HepG2 (cell line): Measurements from ENCODE around the gene PPP1CA. TPM values are rescaled to one million over a fixed set of nuclear protein-coding genes. Genes with fewer than 3 reads are reported as not detected.

Experiments used
- BHLHE40 ChIP-seq: IDR thresholded peaks from 2 replicates; pipeline ENCODE4 v1.6.1; 2011; ENCODE audit warnings: low read length, improper control_type of control experiment
- DNMT3B ChIP-seq: conservative IDR thresholded peaks from 2 replicates; pipeline ENCODE4 v1.6.1; 2016; ENCODE audit warnings: missing biosample characterization, control low read depth
- ERF ChIP-seq: IDR thresholded peaks from 2 replicates; pipeline ENCODE4 v1.6.1; 2018; ENCODE audit warnings: missing biosample characterization, missing genetic modification reagents
- HES4 ChIP-seq: sonication (generic); formaldehyde crosslinking; IDR thresholded peaks from 2 replicates; pipeline ENCODE4 v1.9.0; 2021; ENCODE audit warnings: mild to moderate bottlenecking, missing genetic modification reagents, borderline replicate concordance
- HNRNPK ChIP-seq: fragments of 200-400 bp; formaldehyde crosslinking; IDR thresholded peaks from 2 replicates; pipeline ENCODE4 v1.6.1; 2018; ENCODE audit warnings: low read length, low read depth, moderate library complexity, mild to moderate bottlenecking; ENCODE audit not compliant: poor library complexity, severe bottlenecking
- KAT7 ChIP-seq: IDR thresholded peaks from 2 replicates; pipeline ENCODE4 v1.6.1; 2018; ENCODE audit warnings: borderline replicate concordance, missing compliant biosample characterization
- NR1H2 ChIP-seq: sonication (generic); formaldehyde crosslinking; IDR thresholded peaks from 2 replicates; pipeline ENCODE4 v1.8.1; 2022; ENCODE audit warnings: low read depth, missing genetic modification reagents, borderline replicate concordance
- STAG1 ChIP-seq: sonication (generic); formaldehyde crosslinking; IDR thresholded peaks from 2 replicates; pipeline ENCODE4 v1.4.0; 2020; ENCODE audit warnings: missing genetic modification reagents
- ZFP62 ChIP-seq: sonication (generic); formaldehyde crosslinking; IDR thresholded peaks from 2 replicates; pipeline ENCODE4 v1.4.0; 2020; ENCODE audit warnings: missing genetic modification reagents
- ZMAT3 ChIP-seq: sonication (generic); formaldehyde crosslinking; conservative IDR thresholded peaks from 2 replicates; pipeline ENCODE4 v1.7.0; 2021; ENCODE audit warnings: missing genetic modification reagents
- ZNF230 ChIP-seq: sonication (generic); formaldehyde crosslinking; IDR thresholded peaks from 2 replicates; pipeline ENCODE4 v1.4.0; 2020; ENCODE audit warnings: mild to moderate bottlenecking, missing genetic modification reagents
- ZNF256 ChIP-seq: sonication (generic); formaldehyde crosslinking; conservative IDR thresholded peaks from 2 replicates; pipeline ENCODE4 v1.4.0; 2020; ENCODE audit warnings: missing genetic modification reagents
- ZNF556 ChIP-seq: sonication (generic); formaldehyde crosslinking; IDR thresholded peaks from 2 replicates; pipeline ENCODE4 v1.4.0; 2020; ENCODE audit warnings: mild to moderate bottlenecking, missing genetic modification reagents, borderline replicate concordance
- ZNF749 ChIP-seq: sonication (generic); formaldehyde crosslinking; IDR thresholded peaks from 2 replicates; pipeline ENCODE4 v1.8.0; 2022; ENCODE audit warnings: mild to moderate bottlenecking, missing genetic modification reagents, moderate library complexity, borderline replicate concordance
- ZNF776 ChIP-seq: sonication (generic); formaldehyde crosslinking; IDR thresholded peaks from 2 replicates; pipeline ENCODE4 v1.4.0; 2020; ENCODE audit warnings: mild to moderate bottlenecking, missing genetic modification reagents
- polyA plus RNA-seq, 8 experiments: library from polyadenylated mRNA; depleted of rRNA in 3 of 8; stranded (reverse) in 7 of 8; unstranded in 1 of 8; fragments of >200 nt; fragmentation: Illumina TruSeq in 4 of 8; extraction: Trizol in 4 of 8; gene quantifications; 2 replicates each; pipeline versions ENCODE4 v1.2.1 to v1.2.3, GENCODE V29; 2011 to 2016; ENCODE audit warnings: low read depth in 4 of 8, missing spikeins in 1 of 8, mixed read lengths in 1 of 8; ENCODE audit not compliant: insufficient read depth in 1 of 8
- total RNA-seq, 5 experiments: library from RNA; depleted of rRNA; stranded (reverse); fragments of >200 nt; fragmentation: Illumina TruSeq; extraction: Trizol; gene quantifications; 2 replicates each; pipeline ENCODE4 v1.2.3, GENCODE V29; 2016; ENCODE audit warnings: low read depth in 1 of 5
- TF ChIP-seq, protein P1 (sequence below): sonication (generic); formaldehyde crosslinking; IDR thresholded peaks from 2 replicates; pipeline ENCODE4 v1.4.0; 2020; ENCODE audit warnings: mild to moderate bottlenecking, missing genetic modification reagents
- TF ChIP-seq, protein P2 (sequence below): sonication (generic); formaldehyde crosslinking; IDR thresholded peaks from 2 replicates; pipeline ENCODE4 v1.5.1; 2020; ENCODE audit warnings: mild to moderate bottlenecking, missing genetic modification reagents
- TF ChIP-seq, protein P3 (sequence below): sonication (generic); formaldehyde crosslinking; IDR thresholded peaks from 2 replicates; pipeline ENCODE4 v1.8.1; 2023; ENCODE audit warnings: missing genetic modification reagents, inconsistent platforms, borderline replicate concordance
- TF ChIP-seq, protein P4 (sequence below): sonication (generic); formaldehyde crosslinking; IDR thresholded peaks from 2 replicates; pipeline ENCODE4 v1.4.0; 2020; ENCODE audit warnings: mild to moderate bottlenecking, missing genetic modification reagents

The PPP1CA gene
- total and polyA plus RNA-seq, 2 of the 13 experiments (the other 11 are each of a cell fraction or from before 2014, with no cell fraction given), result 149 to 170 TPM

DNA sequence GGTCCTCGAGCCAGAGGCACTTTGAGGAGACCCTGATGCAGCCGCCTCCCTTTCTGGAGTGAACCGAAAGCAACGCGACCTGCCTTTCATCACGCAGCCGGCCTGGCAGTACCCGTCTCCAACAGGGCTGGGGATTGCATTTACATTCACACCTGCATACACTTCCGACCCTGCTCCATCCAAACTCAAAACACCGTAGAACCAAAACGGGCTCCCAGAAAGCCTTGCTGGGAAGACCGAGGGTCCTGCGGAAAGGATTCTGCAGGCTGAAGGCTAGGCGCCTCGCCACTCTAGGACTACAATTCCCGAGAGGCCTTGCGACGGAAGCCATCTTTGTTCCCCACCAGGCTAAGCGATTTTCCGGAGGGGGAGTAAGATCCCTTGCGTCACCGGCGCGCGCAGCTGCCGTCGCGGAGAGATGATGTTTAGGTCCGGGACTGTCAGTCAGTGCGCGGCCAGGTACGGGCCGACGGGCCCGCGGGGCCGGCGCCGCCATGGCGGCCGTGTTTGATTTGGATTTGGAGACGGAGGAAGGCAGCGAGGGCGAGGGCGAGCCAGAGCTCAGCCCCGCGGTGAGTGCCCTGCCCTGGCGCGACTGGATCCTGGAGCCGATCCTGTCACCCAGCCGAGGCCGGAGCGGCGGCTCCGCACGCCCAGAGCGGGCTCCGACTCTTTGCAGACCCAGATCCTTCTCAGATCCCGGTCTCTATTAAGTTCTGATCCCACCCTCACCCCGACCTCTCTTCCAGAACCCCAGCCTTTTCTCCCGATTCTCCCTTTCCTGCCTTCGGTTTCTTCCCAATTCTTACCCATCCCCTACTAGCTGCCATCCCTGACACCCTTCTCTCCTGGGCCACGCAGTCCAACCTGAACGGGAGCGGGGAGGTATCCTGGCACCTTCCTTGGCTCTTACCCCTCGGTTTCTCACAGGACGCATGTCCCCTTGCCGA, 26.7 kb upstream of the PPP1CA start, which contains the start of gene RPS6KB2 (continued):
- TF ChIP-seq, protein P1, sequence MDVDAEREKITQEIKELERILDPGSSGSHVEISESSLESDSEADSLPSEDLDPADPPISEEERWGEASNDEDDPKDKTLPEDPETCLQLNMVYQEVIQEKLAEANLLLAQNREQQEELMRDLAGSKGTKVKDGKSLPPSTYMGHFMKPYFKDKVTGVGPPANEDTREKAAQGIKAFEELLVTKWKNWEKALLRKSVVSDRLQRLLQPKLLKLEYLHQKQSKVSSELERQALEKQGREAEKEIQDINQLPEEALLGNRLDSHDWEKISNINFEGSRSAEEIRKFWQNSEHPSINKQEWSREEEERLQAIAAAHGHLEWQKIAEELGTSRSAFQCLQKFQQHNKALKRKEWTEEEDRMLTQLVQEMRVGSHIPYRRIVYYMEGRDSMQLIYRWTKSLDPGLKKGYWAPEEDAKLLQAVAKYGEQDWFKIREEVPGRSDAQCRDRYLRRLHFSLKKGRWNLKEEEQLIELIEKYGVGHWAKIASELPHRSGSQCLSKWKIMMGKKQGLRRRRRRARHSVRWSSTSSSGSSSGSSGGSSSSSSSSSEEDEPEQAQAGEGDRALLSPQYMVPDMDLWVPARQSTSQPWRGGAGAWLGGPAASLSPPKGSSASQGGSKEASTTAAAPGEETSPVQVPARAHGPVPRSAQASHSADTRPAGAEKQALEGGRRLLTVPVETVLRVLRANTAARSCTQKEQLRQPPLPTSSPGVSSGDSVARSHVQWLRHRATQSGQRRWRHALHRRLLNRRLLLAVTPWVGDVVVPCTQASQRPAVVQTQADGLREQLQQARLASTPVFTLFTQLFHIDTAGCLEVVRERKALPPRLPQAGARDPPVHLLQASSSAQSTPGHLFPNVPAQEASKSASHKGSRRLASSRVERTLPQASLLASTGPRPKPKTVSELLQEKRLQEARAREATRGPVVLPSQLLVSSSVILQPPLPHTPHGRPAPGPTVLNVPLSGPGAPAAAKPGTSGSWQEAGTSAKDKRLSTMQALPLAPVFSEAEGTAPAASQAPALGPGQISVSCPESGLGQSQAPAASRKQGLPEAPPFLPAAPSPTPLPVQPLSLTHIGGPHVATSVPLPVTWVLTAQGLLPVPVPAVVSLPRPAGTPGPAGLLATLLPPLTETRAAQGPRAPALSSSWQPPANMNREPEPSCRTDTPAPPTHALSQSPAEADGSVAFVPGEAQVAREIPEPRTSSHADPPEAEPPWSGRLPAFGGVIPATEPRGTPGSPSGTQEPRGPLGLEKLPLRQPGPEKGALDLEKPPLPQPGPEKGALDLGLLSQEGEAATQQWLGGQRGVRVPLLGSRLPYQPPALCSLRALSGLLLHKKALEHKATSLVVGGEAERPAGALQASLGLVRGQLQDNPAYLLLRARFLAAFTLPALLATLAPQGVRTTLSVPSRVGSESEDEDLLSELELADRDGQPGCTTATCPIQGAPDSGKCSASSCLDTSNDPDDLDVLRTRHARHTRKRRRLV (CRISPR knock-in tag), result no peak
- TF ChIP-seq ZFP62 (CRISPR knock-in tag) (peak; percentile 50; the same call in 1 of the 2 replicates), KAT7 (CRISPR knock-in tag) (no peak), HNRNPK (peak; percentile 35), HES4 (CRISPR knock-in tag) (no peak), NR1H2 (CRISPR knock-in tag) (0 out of 2 replicates have a peak, but pooled peaks have one; percentile 14), DNMT3B (CRISPR knock-in tag) (no peak), ZNF256 (CRISPR knock-in tag) (peak; percentile 79; the same call in 1 of the 2 replicates), ERF (CRISPR knock-in tag) (peak; percentile 56; the same call in 1 of the 2 replicates), ZNF749 (CRISPR knock-in tag) (peak; percentile 42; the same call in 1 of the 2 replicates), ZNF230 (CRISPR knock-in tag) (no peak; the same call in 1 of the 2 replicates), ZNF776 (CRISPR knock-in tag) (no peak), ZMAT3 (CRISPR knock-in tag) (peak; percentile 56; the same call in 1 of the 2 replicates), ZNF556 (peak; percentile 65; the same call in 1 of the 2 replicates), BHLHE40 (no peak), STAG1 (CRISPR knock-in tag) (peak; percentile 21; the same call in 1 of the 2 replicates)
- TF ChIP-seq, protein P2, sequence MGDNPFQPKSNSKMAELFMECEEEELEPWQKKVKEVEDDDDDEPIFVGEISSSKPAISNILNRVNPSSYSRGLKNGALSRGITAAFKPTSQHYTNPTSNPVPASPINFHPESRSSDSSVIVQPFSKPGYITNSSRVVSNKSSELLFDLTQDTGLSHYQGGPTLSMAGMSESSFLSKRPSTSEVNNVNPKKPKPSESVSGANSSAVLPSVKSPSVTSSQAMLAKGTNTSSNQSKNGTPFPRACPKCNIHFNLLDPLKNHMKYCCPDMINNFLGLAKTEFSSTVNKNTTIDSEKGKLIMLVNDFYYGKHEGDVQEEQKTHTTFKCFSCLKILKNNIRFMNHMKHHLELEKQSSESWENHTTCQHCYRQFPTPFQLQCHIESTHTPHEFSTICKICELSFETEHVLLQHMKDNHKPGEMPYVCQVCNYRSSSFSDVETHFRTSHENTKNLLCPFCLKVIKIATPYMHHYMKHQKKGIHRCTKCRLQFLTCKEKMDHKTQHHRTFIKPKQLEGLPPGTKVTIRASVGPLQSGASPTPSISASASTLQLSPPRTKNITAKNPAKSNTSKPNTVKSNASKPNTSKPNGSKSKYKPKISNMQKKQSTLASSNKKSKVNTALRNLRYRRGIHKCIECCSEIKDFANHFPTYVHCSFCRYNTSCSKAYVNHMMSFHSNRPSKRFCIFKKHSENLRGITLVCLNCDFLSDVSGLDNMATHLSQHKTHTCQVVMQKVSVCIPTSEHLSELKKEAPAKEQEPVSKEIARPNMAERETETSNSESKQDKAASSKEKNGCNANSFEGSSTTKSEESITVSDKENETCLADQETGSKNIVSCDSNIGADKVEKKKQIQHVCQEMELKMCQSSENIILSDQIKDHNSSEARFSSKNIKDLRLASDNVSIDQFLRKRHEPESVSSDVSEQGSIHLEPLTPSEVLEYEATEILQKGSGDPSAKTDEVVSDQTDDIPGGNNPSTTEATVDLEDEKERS (CRISPR knock-in tag), result peak; percentile 27; the same call in 1 of the 2 replicates
- TF ChIP-seq, protein P3, sequence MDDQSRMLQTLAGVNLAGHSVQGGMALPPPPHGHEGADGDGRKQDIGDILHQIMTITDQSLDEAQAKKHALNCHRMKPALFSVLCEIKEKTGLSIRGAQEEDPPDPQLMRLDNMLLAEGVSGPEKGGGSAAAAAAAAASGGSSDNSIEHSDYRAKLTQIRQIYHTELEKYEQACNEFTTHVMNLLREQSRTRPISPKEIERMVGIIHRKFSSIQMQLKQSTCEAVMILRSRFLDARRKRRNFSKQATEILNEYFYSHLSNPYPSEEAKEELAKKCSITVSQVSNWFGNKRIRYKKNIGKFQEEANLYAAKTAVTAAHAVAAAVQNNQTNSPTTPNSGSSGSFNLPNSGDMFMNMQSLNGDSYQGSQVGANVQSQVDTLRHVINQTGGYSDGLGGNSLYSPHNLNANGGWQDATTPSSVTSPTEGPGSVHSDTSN (CRISPR knock-in tag), result no peak
- TF ChIP-seq, protein P4, sequence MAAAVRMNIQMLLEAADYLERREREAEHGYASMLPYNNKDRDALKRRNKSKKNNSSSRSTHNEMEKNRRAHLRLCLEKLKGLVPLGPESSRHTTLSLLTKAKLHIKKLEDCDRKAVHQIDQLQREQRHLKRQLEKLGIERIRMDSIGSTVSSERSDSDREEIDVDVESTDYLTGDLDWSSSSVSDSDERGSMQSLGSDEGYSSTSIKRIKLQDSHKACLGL (CRISPR knock-in tag), result no peak
